VCaP (cell line): ENCODE measurements around the gene RUSC2.
A peak's percentile ranks its signal among the peaks of the same experiment; 100 is the strongest.
"Not testable (repeated sequence)": the region's sequence is repeated elsewhere in the genome, so short reads cannot be mapped to it uniquely, and the experiment has no call there.

Experiments used
- H3K27ac ChIP-seq: fragments of 450-650 bp; 2 replicates; pipeline ENCODE4 v1.5.1; 2017
- TF ChIP-seq, protein P1 (sequence below): fragments of 450-650 bp; conservative IDR thresholded peaks from 2 replicates; pipeline ENCODE4 v1.5.1; 2017; ENCODE audit warnings: mild to moderate bottlenecking, moderate library complexity

The RUSC2 gene

DNA sequence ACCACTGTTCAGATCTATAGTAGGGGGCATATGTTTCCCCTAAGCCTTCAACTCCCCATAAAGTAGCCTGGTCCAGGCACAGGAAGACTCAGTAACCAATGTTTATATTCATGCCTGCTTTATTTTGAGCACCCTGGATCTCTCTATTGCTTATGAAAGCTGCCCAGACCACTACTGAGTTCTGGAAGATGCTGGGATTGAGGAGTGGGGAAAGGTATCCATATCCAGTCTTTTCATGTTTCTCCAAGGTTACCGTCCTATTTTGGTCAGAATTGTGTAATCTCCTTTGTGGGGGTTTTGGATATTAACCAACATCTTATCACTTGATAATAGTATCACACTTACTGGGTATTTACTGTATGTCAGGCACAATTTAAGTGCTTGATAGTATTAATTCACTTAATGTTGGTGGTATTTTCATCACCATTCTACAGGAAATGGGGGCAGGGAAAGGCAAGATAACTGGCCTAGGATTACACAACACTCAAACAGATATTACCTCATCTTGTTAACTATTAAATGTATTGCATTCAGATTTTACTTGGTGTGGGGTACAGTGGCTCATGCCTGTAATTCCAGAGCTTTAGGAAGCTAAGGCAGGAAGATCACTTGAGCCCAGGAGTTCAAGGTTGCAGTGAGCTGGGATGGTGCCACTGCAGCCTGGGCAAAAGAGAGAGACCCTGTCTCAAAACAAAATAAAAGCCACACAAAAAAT lies 36.3 kb downstream of the RUSC2 start:
- TF ChIP-seq, protein P1, sequence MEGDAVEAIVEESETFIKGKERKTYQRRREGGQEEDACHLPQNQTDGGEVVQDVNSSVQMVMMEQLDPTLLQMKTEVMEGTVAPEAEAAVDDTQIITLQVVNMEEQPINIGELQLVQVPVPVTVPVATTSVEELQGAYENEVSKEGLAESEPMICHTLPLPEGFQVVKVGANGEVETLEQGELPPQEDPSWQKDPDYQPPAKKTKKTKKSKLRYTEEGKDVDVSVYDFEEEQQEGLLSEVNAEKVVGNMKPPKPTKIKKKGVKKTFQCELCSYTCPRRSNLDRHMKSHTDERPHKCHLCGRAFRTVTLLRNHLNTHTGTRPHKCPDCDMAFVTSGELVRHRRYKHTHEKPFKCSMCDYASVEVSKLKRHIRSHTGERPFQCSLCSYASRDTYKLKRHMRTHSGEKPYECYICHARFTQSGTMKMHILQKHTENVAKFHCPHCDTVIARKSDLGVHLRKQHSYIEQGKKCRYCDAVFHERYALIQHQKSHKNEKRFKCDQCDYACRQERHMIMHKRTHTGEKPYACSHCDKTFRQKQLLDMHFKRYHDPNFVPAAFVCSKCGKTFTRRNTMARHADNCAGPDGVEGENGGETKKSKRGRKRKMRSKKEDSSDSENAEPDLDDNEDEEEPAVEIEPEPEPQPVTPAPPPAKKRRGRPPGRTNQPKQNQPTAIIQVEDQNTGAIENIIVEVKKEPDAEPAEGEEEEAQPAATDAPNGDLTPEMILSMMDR: no peak
- H3K27ac ChIP-seq: no peak overlapping the region

DNA sequence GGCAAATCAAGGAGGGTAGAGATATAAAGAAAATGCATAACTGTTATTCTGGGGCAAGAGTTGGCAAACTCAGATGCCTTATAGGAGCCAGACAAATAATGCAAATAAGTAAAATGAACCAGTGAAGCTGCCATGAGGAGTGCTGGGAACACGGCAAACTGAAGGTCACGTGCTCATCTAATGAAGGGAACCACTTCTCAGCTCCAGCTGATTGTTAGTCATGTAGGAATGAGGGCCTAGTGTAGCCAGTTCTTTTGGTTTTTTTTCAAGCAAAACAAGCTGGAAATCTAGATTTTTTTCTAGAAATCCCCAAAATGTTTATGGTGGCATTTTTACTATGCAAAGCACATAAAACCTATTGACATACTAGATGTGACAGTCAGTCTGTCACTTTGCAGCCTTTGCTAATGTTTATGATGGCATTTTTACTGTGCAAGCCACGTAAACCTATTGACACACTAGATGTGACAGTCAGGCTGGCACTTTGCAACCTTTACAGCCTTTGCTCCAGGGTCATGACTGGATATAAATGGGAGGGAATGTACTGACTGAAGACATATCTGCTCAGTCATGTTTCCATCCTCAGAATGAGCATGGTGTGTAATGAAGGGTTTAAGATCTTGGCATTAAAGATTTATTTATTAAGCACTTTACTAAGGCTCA lies 39.4 kb downstream of the RUSC2 start:
- TF ChIP-seq, protein P1: no peak
- H3K27ac ChIP-seq: peak overlapping the region; percentile 40

DNA sequence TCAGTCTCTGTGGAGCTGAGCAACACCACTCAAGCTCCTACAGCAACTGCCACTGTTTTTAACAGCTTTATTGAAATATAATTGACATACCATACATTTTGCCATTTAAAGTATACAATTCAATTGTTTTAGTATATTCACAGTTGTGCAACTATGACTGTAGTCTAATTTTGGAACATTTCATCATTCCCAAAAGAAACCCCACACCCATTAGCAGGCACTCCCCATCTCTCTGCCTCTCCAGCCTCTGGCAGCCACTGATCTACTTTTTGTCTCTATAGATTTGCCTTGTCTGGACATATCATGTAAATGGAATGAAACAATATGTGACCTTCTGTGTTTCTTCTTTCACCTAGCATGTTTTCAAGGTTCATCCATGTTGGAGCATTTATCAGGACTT lies 43.5 kb downstream of the RUSC2 start:
- H3K27ac ChIP-seq: no peak overlapping the region
- TF ChIP-seq, protein P1: no peak

DNA sequence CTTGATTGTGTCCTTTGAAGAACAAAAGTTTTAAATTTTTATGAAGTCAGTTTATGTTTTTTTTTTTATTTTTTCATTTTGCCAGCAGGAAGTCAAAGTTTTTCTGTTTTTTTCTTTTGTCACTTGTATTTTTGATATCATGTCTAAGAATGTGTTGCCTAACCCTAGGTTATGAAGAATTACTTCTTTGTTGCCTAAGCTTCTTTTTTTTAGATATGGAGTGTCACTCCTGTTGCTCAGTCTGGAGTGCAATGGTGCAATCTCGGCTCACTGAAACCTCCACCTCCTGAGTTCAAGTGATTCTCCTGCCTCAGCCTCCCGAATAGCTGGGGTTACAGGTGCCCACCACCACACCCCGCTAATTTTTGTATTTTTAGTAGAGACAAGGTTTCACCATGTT lies 45.0 kb downstream of the RUSC2 start:
- H3K27ac ChIP-seq: not testable (repeated sequence)

DNA sequence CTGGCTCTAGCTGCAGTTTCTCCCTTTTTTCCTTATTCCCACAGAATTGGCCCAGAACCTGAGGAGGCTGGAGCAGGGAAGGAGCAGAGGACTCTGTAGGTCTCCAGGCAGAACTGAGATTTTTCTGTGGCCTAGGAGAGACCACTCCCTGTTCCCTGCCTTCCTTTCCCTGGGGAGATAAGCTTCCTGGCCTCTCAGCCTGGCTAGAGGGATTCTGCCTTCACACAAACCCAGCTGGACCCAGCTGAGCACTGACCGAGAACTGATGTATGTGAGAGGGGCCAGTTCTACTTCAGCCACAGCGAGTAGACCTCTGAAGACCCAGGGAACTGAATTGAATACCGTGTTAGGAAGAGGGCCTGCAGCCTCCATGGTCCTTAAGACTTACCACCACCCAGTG lies 48.0 kb downstream of the RUSC2 start:
- no peak overlapping the region for H3K27ac ChIP-seq
- TF ChIP-seq, protein P1: no peak

DNA sequence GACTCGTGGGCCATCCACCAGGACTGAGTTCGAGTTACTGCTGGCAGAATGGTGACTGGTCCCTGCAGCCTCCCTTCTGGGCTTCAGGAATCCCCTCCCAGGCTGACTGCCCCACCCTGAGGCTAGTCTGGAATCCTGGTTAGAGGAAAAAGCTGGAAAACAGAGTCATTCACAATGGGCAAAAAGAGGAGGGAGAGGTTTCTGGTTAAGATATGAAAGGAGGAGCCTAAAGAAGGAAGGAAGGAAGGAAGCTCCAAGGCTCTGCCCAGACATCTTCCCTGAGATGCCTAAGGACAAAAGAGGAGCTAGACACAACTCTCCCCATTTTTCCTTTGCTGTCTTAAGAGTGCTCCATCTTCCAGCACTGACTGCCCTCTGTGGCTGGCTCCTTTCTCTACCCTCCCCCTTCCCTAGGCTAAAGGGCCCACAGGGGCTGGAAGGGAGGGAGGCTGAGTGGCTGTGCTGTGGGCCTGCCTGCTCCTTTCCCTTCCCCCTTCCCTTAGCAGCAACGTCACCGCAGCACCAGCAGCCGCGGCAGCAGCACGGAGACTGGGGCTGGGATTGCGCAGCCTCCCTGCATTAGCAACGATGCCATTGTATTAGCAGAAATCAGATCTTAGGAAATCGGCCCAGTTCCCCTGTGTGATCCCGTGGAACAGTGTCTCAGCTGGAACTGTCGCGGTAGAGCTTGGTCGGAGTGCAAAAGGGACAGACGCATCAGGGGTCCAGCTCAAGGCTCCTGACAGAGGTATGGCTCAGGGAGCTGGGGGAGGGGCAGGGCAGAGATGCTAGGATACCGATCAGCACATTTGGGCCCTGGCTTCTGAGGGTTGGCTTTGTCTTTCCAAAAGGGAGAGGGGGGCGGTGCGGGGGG lies 48.7 kb downstream of the RUSC2 start:
- TF ChIP-seq, protein P1: no peak
- no peak overlapping the region for H3K27ac ChIP-seq
